H1 (cell line): ENCODE measurements around the gene ZGRF1. TPM values are rescaled to one million over a fixed set of nuclear protein-coding genes. Genes with fewer than 3 reads are reported as not detected.

ENCODE experiments used
- BRCA1 ChIP-seq: IDR thresholded peaks from 2 replicates; pipeline ENCODE4 v1.6.1; 2012; ENCODE audit warnings: low read depth, low read length, improper control_type of control experiment
- CREB1 ChIP-seq: IDR thresholded peaks from 2 replicates; pipeline ENCODE4 v1.6.1; 2012; ENCODE audit warnings: inconsistent platforms
- FOSL1 ChIP-seq: IDR thresholded peaks from 2 replicates; pipeline ENCODE4 v1.6.1; 2011; ENCODE audit warnings: mild to moderate bottlenecking, low read depth, low read length, moderate library complexity; ENCODE audit not compliant: insufficient read depth
- polyA plus RNA-seq, 7 experiments: library from polyadenylated mRNA; depleted of rRNA in 3 of 7; stranded (reverse) in 5 of 7; unstranded in 2 of 7; fragments of >200 nt in 5 of 7; fragments of 200-250 nt in 2 of 7; gene quantifications; 1 replicate in 5 of 7; 2 replicates in 1 of 7; 4 replicates in 1 of 7; pipeline versions ENCODE4 v1.2.1 to v1.2.3, GENCODE V29; 2011 to 2013; ENCODE audit warnings: missing spikeins in 2 of 7, mixed read lengths in 2 of 7
- total RNA-seq: library from RNA; stranded (reverse); fragmentation: NEBNext Ultra II Directional; extraction: Animal tissue kit (Norgen Biotek cat#: 25700); gene quantifications from 2 replicates; pipeline ENCODE4 v1.2.1, GENCODE V29; 2021

ZGRF1 gene
- total and polyA plus RNA-seq, 2 of the 8 experiments (the other 6 are each of a cell fraction or from before 2014, with no cell fraction given), result 12.0 to 44.6 TPM

GRCh38 chr4:112523764-112524505, 112.8 kb downstream of the ZGRF1 start (continued):
- TF ChIP-seq BRCA1 (0 out of 2 replicates have a peak, but pooled peaks have one; percentile 19), FOSL1 (no peak), CREB1 (0 out of 2 replicates have a peak, but pooled peaks have one; percentile 16)
- TF ChIP-seq, all 59 proteins: peak for 23
